ENCODE results near the gene MTUS2.

GRCh38 chr13:29438769-29439168, 618.6 kb downstream of the MTUS2 start:
- TF ChIP-seq JUN (IDR thresholded peaks at IDR 0.05; ENCODE audit: low read depth, low read length) = no peak
- TF ChIP-seq CTCF (IDR thresholded peaks at IDR 0.05; ENCODE audit: control extremely low read depth in 1 of 3, insufficient read depth in 1 of 3, low read depth in 1 of 3, low read length in 3 of 3) = no peak
- no peak for TF ChIP-seq TAF7 (optimal IDR thresholded peaks at IDR 0.05; ENCODE audit: borderline replicate concordance, low read depth, low read length)
- TF ChIP-seq SIRT6 (IDR thresholded peaks at IDR 0.05; ENCODE audit: low read length) = no peak
- TF ChIP-seq KDM5A (IDR thresholded peaks at IDR 0.05; ENCODE audit: low read length) = no peak
- no peak for TF ChIP-seq RAD21 (IDR thresholded peaks at IDR 0.05 in 1 of 2, conservative IDR thresholded peaks at IDR 0.05 in 1 of 2; ENCODE audit: low read depth in 2 of 2, low read length in 2 of 2)
- no peak for TF ChIP-seq GTF2F1 (IDR thresholded peaks at IDR 0.05; ENCODE audit: borderline replicate concordance, low read depth, low read length)
- TF ChIP-seq TAF1 (IDR thresholded peaks at IDR 0.05; ENCODE audit: low read depth, low read length) = no peak
- TF ChIP-seq POLR2A (IDR thresholded peaks at IDR 0.05; ENCODE audit: control extremely low read depth in 1 of 2, low read depth in 2 of 2, low read length in 2 of 2) = no peak
- no peak for TF ChIP-seq POLR2AphosphoS5 (IDR thresholded peaks at IDR 0.05; ENCODE audit: low read depth, low read length)
